ENCODE results near the gene MSRB3.

MSRB3 gene

DNA sequence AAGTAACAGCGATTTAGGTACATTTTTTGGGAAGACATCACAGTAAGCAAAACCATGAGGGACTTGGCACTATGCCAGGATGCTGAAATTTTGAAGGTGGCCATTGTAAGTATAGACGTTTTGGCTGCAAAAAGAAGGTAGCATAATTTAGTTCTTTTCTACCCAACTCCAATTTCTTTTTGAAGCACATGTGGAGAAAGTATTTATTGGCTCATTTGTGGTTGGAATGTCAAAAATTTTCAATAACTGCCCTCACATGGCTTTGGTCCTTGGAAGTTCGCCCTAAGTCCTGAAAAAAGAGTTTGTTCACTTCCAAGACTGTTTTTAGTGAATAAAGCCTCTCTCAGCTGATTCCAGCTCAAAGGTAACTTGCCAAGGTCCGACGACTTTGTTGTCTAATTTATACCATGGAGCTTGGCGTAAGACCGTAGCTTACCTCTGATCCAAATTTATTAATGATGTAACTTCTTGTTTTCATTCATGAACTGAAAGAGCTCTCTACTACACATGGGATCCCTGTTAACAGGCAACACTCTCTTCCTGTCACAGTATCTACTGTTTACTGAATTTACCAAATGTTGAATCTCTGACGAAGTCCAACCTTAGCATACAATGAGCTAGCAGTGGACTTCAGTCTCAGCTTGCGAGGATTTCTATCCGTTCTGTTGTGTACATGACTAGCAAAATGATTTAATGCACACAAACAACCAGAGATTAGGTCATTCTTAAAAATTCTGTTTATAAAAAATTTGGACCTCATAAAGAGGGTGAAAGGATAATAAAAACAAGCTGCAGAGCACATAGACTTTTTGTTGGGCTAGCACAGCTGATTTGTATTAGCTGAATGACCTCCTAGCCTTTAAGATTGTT is 49.0 kb downstream of the MSRB3 start:
- no peak for DNase-seq

DNA sequence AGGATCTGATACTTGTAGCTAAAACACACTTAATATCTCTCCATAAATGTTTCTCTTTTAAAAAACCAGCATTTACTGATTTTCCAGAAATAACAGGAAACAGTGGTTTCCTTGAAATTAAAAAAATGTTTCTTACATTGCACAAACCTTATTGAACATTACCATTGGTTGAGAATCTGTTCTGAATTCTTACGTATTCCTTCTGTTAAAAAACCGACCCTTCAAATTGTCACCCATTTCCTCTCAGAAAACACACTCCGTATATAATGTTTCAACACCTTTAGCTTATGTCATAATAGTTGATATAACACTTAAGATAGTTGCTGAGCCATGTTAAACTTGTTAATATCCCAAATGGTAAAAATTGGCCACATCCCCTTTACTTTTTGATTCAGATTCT is 51.2 kb downstream of the MSRB3 start:
- no peak for DNase-seq

DNA sequence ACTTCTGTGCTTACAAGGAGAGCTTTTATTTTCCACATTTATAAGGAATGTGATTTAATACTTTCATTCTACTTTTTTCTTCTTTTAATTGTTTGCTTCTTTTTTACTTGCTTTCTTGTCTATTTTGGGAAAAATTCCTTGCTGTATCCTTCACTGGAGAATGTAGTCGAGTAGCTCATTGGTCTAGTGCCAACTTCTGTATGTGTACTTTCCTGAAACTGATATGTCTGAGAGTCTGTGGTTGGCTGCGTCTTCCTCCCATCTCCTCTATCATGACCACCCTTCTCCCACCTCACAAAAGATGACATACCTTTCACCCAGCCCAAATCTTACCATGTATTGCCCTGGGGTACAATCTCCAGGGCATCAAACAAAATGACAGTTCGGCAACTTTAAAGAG is 51.8 kb downstream of the MSRB3 start:
- no peak for DNase-seq

DNA sequence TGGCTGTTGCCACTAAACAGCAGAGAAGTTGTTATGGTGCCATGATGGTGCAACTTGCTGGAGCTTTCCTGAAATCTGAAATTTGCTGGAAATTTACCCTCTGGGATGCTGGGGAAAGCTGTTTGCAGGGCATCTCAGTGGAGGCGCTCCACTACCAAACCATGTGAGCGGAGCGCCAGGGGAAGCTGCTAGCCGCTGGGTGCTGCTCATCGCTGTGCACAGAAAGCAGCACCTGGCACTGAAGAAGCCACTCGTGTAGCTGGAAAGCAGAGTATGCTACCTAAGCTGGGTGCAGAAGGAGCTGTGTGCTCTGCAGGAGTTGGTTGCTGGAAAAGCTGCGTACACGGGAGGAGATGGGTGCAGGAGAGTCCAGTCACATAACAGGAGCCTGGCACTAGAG is 53.0 kb downstream of the MSRB3 start:
- DNase-seq: no peak

DNA sequence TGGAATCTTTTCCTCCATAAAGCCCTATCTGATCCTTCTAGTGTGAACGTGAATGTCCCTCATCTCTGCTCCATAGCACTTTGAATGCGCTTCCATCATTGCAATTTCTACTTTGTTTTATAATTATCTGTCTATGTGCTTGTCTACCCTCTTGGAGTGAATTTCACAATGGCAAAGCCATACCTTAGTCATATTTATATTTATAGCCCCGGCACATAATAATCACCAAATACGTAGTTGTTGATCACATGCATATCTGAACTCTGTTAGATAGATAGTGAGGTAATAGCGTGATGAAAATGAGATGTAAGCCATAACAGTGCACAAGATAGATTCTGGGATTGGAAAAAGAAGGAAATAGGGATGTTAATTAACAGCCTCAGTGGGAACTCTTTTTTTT is 55.2 kb downstream of the MSRB3 start:
- DNase-seq: no peak

DNA sequence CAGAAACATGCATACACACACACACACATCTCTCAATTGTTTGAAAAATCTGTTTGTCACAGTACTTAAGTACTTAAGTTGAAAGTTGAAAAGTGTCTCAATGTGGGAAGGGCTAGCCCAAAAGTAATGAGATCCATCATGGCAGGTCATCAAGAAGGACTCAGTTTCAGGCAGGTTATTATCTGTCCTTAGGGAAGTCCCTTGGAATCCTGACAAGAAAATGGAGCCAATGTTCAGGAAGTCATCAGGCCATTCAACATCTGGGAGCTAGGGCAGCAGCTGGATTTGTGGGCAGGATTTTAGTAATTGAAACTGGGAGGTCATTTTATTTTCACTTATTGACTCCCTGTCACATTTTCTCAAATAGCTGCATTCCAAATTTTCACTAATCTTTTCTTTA is 56.0 kb downstream of the MSRB3 start:
- no peak for DNase-seq

DNA sequence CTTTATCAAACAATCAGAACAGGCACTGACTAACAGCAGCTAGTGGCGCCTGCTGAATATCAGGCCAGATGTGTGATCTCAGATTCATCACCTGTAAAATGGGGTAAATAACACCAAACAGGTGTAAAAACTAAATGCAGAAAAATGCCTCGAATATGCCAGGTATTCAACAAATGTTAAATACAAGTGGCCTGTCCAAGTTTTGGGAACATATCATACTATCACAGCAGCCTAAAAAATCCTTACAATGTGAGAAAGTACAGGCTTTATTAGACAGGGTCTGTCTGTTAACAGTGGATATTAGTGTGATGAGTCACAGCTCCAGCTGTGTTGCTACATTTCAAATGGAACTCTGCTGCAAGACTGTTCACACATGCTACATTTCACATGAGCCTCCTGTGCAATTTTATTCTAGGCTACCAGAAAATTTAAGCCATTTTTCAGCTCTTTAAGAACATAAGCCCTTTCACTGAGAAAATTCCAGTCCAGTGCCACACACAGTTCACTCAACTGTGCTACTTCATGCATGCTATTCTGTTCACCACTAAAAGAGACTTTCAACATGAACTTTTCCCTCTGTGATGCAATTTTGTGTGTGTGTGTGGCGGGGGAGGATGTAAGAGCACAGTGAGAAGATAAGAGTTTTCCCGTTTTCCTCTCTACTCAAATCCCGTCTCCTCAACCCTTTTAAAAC is 56.7 kb downstream of the MSRB3 start:
- no peak for DNase-seq

DNA sequence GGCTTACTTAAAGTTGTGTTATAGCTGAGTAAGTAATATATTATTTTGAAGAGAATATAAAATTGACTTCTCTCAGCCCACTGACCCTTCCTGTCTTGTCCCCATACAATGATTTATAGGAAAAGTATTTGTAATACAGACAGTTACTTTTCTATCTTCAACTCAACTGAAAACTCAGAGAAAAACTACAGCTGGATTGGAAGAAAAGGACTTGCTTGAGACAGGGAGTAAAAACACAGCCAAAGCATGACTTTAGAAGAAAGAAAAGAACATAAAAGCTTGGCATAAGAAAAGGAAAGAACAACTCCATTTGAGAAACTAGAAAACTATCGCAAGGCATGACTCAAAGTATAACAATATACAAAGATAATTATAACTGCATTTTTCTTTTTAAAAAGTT is 57.5 kb downstream of the MSRB3 start:
- no peak for DNase-seq

DNA sequence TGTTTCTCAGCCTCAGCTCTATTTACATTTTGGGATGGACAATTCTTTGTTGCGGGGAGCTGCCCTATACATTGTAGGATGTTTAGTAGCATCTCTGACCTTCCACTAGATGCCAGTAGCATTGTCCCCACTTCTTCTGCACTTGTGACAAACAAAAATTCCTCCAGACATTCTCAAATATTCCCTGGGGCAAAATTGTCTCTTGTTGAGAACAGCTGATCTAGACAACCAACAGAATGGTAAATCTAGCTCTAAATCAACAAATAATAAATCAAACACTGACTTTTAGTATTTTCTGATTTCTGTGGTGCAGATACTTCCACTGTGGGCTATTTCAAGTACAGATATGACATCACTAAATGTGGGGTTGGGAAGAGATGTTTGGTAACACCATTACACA is 60.7 kb downstream of the MSRB3 start:
- DNase-seq: no peak

DNA sequence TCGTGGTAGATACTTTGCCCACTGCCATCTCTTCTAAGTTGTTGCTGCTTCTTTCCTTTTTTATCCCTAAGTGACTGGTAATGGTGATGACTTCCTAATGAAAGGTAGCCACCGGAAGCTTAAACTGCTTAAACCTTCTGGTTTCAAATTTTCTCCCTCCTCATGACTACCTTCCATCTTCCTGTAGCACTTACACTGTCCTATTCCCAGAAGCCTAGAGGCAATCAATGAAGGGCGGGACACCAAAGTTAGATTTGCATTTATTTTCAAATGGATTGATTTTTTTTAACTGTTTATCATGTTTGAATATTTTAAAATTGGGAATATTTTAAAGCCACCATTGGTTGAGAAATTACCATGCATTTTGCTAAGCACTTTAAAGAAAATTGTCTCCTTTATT is 64.7 kb downstream of the MSRB3 start:
- DNase-seq: no peak

DNA sequence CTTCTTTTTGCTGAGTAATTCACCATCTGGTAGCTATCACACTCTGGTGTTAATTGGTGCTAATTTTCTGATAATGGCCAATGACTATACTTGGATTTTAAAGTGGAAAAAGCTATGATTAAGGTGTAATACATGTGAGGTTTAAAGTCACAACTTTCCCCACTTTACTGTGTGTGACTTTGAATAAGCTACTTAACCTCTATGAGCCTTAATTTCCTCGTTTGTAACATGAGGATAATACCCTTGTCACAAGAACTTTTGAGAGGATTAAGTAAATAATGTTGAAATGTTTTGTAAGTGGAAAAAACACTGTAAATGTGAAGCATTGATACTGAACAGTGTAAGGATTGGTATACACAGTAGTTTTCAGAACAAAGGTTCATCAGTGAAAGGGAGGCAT is 65.3 kb downstream of the MSRB3 start:
- DNase-seq: no peak

DNA sequence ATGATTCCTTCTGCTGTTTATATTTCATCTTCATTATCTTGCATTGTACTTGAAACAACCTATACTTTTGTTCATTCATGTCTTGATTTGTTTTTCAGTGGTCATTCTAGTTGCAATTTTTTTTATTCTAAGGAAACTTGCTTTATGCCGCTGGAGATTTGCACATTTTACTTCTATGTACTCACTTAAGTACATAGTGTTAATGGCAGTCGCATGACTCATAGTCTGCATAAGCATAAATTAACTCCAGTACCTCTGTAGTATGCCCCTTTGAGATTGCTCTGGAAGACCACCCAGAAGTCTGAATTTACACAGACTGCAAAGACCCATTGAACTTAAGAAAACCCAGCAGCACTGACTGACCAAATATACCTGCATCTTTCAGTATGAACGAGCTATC is 77.0 kb downstream of the MSRB3 start:
- no peak for DNase-seq

DNA sequence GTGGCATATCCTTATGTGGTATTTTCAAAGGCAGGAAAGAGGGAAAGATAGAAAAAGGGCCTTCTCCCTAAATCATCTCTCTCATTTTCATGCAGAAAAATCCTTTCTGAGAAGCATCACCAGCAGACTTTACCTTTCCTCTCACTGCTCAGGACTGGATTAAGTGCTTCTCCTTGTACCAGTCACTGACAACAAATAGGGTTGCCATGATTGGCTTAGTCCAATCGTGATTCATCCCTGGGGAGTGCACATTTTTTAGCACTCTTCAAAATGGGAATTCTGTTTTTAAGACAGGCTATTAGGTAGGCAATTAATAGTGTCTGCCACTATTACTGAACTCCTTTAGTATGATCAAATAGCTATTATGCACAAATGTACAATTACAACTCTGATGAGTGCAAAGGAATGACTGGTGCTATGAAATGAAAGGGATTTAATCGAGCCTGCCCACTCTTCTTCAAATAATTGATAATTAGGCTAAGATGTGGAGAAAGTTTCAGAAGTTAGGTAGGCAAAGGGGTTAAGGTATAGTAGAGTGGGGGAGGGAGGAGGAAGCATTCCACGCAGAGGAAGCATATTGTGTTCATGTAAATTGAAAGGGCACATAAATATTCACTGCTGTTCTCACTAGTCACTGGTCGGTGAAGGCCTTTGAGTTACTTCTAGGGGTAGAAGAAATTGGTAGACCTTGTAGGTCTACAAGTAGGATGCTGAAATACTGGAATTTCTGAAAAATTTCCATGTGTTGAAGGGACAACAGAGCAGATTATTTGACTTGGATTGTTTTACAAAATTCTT is 84.0 kb downstream of the MSRB3 start:
- no peak for DNase-seq

DNA sequence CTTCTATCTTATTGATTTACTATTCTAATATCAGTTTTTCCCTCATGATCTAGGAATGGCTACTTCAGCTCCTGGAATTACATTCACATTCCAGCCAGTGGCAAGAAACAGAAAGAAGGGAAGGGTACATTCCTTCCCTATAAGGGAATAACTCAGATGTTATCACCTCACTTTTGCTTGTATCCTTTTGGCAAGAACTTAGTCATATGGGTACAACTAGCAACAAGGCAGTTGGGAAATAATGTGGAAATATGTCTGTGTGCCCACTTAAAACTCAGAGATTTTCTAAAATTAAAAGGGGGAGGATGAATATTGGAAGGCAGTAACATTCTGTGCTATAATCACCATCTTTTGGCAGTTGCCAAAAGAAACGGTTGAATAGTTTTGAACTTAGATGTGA is 85.6 kb downstream of the MSRB3 start:
- DNase-seq: no peak

DNA sequence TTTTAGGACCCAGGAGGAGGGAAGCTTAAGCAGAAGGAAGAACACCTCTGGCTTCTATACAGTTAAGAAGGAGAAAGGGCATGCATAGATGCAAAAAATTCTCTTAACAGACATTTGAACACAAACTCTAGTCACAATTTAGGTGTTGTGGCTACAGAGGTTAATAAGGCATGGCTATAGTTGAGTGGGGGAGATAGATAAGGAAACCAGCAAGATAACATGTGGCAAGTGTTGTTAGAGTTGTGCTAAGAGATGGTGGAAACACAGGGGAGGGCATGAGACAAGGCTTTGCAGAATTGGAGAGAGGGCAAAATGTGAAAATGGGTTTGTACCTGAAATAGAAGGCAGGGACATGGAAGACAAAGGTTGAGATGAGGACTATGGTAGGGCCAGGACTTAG is 88.9 kb downstream of the MSRB3 start:
- no peak for DNase-seq

DNA sequence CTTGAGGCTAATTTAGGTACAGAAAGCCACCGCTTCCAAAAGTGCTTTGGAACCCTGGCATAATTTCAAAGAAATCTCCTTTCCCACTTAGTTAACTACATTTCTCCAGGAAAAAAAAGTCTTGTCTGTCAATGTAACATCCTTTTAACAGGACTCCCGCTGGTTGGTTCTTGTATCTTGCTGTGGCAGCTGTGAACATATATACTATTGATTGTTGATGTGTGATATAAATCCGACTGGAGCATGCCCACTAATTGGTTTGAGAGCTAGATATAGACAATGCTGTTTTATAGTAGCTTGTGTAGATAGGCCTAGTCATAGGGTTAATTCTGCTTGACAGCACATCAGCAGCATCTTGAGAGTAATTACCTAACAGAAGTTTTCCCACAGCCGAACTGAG is 89.6 kb downstream of the MSRB3 start:
- DNase-seq: no peak

DNA sequence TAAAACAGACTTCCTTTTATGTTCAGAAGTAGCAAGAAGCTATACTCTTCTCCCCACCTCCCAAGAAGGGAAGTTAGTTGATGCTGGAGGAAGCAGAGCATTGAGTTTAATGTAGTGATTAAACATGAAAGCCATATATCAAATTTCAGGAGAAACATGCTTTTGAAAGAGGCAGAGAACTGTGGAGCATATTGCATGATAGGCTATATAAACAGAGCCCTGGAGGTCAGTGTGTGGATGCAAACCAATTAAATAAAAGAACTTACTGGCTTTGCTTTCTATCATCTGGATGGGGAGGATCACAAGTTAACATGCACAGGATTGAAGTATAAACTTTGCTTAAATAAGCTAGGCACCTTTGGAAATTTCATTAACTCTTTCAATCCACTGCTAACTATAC is 94.1 kb downstream of the MSRB3 start:
- DNase-seq: no peak

DNA sequence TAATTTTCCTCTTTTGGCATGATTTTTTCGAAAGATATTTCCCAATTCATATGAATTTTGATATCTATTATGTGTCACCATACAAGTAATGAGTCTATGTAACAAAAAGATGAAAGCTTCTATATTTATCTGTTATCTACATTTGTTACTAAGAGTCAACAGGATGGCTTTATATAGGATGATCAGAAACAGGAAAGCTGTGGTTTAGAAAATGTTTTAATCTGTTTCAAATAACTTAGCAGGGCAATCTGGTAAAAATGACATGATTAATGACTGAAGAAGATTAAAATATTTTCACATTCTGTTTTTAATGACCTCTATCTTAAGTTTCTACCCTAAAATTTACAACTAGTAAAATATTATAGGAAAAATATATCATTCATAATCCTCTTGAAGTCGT is 105.8 kb downstream of the MSRB3 start:
- DNase-seq: no peak

DNA sequence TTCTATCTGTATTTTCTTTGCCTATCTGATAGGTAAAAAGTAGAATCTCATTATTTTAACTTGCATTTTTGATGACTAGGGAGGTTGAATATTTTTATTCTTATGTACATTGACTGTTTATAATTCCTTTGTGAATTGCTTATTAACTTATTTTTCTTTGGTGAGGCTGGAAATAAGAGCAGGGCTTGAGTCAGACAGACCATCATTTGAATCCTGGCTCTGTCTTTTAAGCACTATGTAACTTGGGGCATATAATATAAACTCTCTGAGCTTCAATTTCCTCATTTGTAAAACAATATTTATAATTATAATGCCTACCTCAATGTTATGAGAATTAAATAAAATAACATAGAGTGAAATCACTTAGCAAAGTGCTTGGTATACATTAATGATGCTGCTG is 108.9 kb downstream of the MSRB3 start:
- DNase-seq: no peak

DNA sequence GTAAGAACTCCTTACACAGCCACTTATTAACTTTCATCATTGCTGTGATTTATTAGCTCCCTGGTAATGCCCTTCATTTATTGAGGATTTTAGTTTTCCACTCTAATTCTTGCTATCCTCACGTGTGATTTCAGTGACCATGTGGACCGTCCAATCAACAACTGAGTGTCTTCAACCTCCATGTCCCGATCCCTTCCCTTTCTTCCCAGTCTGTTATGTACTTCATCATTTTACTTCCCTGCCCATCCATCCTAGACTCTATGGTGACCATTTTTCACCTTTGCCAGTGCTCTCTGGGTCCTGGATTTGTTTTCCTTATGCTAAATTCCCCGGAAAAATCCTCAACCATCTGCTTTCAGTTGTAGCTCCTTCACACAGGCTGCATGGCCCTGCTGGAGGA is 111.0 kb downstream of the MSRB3 start:
- no peak for DNase-seq

DNA sequence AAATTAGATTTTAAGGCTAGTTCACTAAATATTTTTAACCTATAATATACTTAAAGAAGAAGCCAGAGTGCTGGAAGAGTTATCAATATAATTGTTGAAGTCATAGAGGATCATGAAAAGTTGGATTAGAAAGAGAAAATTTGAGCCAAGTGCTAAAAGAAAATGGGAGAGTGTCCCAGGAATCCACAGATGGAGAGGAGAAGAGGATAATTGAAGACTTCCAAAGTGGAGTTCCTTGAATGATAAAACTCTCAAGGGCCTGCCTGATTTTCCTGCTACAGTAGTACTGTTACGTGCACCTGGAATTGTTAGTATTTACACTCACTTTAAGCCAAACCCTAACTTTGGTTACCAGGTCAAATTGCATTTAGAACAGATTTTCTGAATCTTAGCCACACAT is 113.2 kb downstream of the MSRB3 start:
- no peak for DNase-seq

DNA sequence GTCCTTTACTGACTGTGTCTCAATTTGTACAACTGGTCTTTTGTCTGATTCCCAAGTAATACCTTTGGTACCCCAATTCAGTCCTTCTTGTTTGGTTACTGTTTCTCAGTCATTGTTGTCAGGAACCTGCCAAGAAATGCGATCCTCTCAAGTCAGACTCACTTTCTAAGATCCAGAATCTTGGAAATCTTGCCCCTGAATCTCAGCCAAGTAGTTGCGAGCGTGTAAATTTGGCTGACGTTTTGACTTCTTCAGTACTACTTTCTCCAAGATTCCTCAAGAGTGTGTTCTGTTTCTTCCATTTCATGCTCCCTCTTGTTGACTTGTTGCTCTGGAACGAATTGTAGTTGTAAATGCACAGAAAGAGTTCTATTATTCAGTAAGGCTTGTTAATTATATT is 114.0 kb downstream of the MSRB3 start:
- no peak for DNase-seq

DNA sequence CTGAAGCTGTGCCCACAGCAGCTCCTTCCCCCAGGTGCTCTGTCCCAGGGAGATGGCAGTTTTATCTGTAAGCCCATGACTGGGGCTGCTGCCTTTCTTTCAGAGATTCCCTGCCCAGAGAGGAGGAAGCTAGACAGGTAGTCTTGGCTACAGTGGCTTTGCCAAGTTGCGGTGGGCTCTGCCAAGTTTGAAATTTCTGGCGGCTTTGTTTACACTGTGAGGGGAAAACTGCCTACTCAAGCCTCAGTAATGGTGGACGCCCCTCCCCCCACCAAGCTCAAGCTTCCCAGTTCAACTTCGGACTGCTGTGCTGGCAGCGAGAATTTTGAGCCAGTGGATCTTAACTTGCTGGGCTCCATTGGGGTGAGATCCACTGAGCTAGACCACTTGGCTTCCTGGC is 124.7 kb downstream of the MSRB3 start:
- no peak for DNase-seq

Data from stimulated activated CD4-positive, alpha-beta T cell treated with anti-CD3 and anti-CD28 coated beads, Interleukin-4, amount 100 ng/mL, for 4 hours (primary cell).